Measurements from ENCODE around the gene SIL1. TPM values are rescaled to one million over a fixed set of nuclear protein-coding genes. Genes with fewer than 3 reads are reported as not detected.

The SIL1 gene
- total and polyA plus RNA-seq, 2 of the 8 experiments (the other 6 are each of a cell fraction or from before 2014, with no cell fraction given) = 8.3 to 12.8 TPM

DNA sequence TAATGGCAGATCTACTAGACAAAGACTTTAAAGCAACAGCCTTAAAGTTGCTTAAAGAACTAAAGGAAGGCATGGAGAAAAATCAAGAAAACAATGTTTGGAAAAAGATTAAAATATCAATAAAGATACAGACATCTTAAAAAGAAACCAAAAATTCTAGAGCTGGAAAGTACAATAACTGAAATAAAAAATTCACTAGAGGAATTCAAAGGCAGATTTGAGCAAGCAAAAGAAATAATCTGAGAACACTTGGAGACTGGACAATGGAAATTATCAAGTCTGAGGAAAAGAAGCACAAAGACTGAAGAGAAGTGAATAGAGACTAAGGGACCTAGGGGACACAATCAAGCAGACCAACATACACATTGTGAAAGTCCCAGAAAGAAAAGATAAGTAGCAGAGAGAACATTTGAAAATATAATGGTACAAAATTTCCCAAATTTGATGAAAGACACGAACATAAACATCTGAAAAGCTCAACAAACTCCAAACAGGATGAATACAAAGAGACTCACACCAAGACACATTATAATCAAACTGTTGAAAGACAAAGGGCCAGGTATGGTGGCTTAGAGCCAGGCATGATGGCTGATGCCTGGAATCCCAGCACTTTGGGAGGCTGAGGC, 26.3 kb downstream of the SIL1 start:
- Histone ChIP-seq H3K9ac (replicated peaks in 1 of 4; ENCODE audit: extremely low read depth in 1 of 4, low read depth in 3 of 4, low read length in 3 of 4) (no peak overlapping the region), H3K79me2 (ENCODE audit: control insufficient read depth in 1 of 2, insufficient read depth in 2 of 2, low read length in 2 of 2) (no peaks in the 10 kb centered on the region), H3K9me3 (ENCODE audit: insufficient read depth in 2 of 2, low read depth in 1 of 2, low read length in 1 of 2) (peaks cover 4 to 9% of the 10 kb centered on the region in 2 experiments; a peak in 2 of 4 replicates), H3K27ac (ENCODE audit: low read depth, low read length) (no peak overlapping the region), H2BK5ac (ENCODE audit: low read depth, low read length) (no peak overlapping the region), H3K79me1 (ENCODE audit: low read depth, low read length) (no peaks in the 10 kb centered on the region), H2BK15ac (ENCODE audit: low read length) (no peak overlapping the region), H2BK20ac (ENCODE audit: low read length) (no peak overlapping the region), H2BK120ac (replicated peaks; ENCODE audit: low read depth, low read length) (no peak overlapping the region), H3K23ac (ENCODE audit: insufficient read length) (no peak overlapping the region), H3K4ac (replicated peaks; ENCODE audit: insufficient read length, low read depth, low read length) (no peak overlapping the region), H3K27me3 (replicated peaks in 1 of 4; ENCODE audit: control insufficient read depth in 3 of 4, extremely low read depth in 1 of 4, insufficient read depth in 3 of 4, low read length in 3 of 4) (no peaks in the 10 kb centered on the region), H4K8ac (ENCODE audit: extremely low read depth, insufficient read depth, low read length) (no peak overlapping the region), H3K14ac (ENCODE audit: insufficient read length) (no peak overlapping the region), H3K36me3 (ENCODE audit: control insufficient read depth in 2 of 4, insufficient read depth in 4 of 4, low read length in 3 of 4) (no peaks in the 10 kb centered on the region; a peak in 1 of 8 replicates), H3K4me1 (replicated peaks in 1 of 4; ENCODE audit: control insufficient read depth in 3 of 4, insufficient read depth in 4 of 4, low read length in 3 of 4) (0 out of 7 replicates have a peak, but pooled peaks cover 0 to 2% (median 0%) of the 10 kb centered on the region in 4 experiments), H2AFZ (ENCODE audit: low read length) (no peak overlapping the region), H2AK5ac (ENCODE audit: low read depth, low read length) (no peak overlapping the region), H3K56ac (replicated peaks; ENCODE audit: insufficient read length, low read depth, low read length) (no peak overlapping the region), H3K4me3 (ENCODE audit: extremely low read depth in 1 of 4, insufficient read depth in 2 of 4, low read depth in 3 of 4, low read length in 4 of 4) (no peak overlapping the region), H4K5ac (ENCODE audit: insufficient read length, low read depth, low read length) (no peak overlapping the region), H4K91ac (replicated peaks; ENCODE audit: insufficient read length, low read length) (no peak overlapping the region), H4K20me1 (replicated peaks in 1 of 2; ENCODE audit: control insufficient read depth in 1 of 2, insufficient read depth in 2 of 2, low read length in 2 of 2) (no peaks in the 10 kb centered on the region), H3K4me2 (ENCODE audit: insufficient read depth in 1 of 2, low read depth in 2 of 2, low read length in 2 of 2) (no peak overlapping the region), H2BK12ac (ENCODE audit: low read depth, low read length) (no peak overlapping the region), H3K18ac (ENCODE audit: extremely low read depth, low read length) (no peak overlapping the region), H3K23me2 (ENCODE audit: low read depth, low read length) (no peaks in the 10 kb centered on the region)
- DNase-seq (ENCODE audit: low read depth in 1 of 2, low spot score in 2 of 2) (no peak), FAIRE-seq (no peak)
- ChIA-PET CTCF (ENCODE audit: partially characterized antibody) (no interaction called here), POLR2A (ENCODE audit: partially characterized antibody) (no interaction called here)
- TF ChIP-seq BRCA1 (IDR thresholded peaks at IDR 0.05; ENCODE audit: low read depth, low read length) (no peak), RAD21 (IDR thresholded peaks at IDR 0.05 in 1 of 2, conservative IDR thresholded peaks at IDR 0.05 in 1 of 2; ENCODE audit: low read depth in 2 of 2, low read length in 2 of 2) (no peak), CTBP2 (IDR thresholded peaks at IDR 0.05; ENCODE audit: borderline replicate concordance, insufficient read depth, insufficient read length, low read length) (no peak), NRF1 (IDR thresholded peaks at IDR 0.05; ENCODE audit: low read depth, low read length) (no peak), RXRA (IDR thresholded peaks at IDR 0.05; ENCODE audit: insufficient read depth, low read depth, low read length) (no peak)
- WGBS, 2 experiments (ENCODE audit: extremely low coverage in 1 of 2, insufficient coverage in 1 of 2, insufficient read length in 1 of 2, insufficient replicate concordance in 2 of 2, low coverage in 1 of 2, low lambda C conversion rate in 2 of 2, missing lambda C conversion rate in 1 of 2) = 100% methylated on average over 1 of the region's 1 CpG; no CpG with 5 or more reads in 1 of the 2 experiments
